ENCODE results near the gene FOXK2.
"Not testable (repeated sequence)": the region's sequence is repeated elsewhere in the genome, so short reads cannot be mapped to it uniquely, and the experiment has no call there.

DNA sequence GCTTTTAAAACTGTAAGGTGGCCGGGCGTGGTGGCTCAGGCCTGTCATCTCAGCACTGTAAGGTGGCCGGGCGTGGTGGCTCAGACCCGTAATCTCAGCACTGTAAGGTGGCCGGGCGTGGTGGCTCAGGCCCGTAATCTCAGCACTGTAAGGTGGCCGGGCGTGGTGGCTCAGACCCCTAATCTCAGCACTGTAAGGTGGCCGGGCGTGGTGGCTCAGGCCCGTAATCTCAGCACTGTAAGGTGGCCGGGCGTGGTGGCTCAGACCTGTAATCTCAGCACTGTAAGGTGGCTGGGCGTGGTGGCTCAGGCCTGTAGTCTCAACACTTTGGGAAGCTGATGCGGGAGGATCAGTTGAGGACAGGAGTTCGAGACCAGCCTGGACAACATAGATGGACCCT lies 19.5 kb downstream of the FOXK2 start:
- TF ChIP-seq CTCF (IDR thresholded peaks at IDR 0.05; ENCODE audit: control extremely low read depth in 1 of 3, insufficient read depth in 1 of 3, low read depth in 1 of 3, low read length in 3 of 3); POLR2AphosphoS5 (IDR thresholded peaks at IDR 0.05; ENCODE audit: low read depth, low read length); SP1 (IDR thresholded peaks at IDR 0.05; ENCODE audit: low read depth, low read length); EP300 (IDR thresholded peaks at IDR 0.05; ENCODE audit: borderline replicate concordance in 1 of 2, low read depth in 2 of 2, low read length in 2 of 2); POLR2A (IDR thresholded peaks at IDR 0.05; ENCODE audit: control extremely low read depth in 1 of 2, low read depth in 2 of 2, low read length in 2 of 2); JUN (IDR thresholded peaks at IDR 0.05; ENCODE audit: low read depth, low read length); EZH2 (IDR thresholded peaks at IDR 0.05; ENCODE audit: low read depth, low read length, severe bottlenecking): not testable (repeated sequence)
